GM12878 (cell line): Measurements from ENCODE around the gene HBP1.

ENCODE experiments used
- ATF7 ChIP-seq: fragments of 450-650 bp; IDR thresholded peaks from 2 replicates; pipeline ENCODE4 v1.6.1; 2016; ENCODE audit warnings: low read depth, mild to moderate bottlenecking
- CEBPB ChIP-seq, 2 experiments: fragments of 150-350 bp in 1 of 2; IDR thresholded peaks; 2 replicates each; pipeline ENCODE4 v1.6.1; 2012 to 2014; ENCODE audit warnings: low read depth in 2 of 2, low read length in 2 of 2, borderline replicate concordance in 1 of 2, inconsistent platforms in 1 of 2
- EP300 ChIP-seq, 2 experiments: fragments of 150-350 bp in 1 of 2; IDR thresholded peaks; 2 replicates each; pipeline ENCODE4 v1.6.1; 2011 to 2012; ENCODE audit warnings: low read depth in 2 of 2, low read length in 2 of 2, borderline replicate concordance in 1 of 2, improper control_type of control experiment in 1 of 2, inconsistent platforms in 1 of 2; ENCODE audit not compliant: control insufficient read depth in 1 of 2
- MEF2B ChIP-seq: fragments of 450-650 bp; IDR thresholded peaks from 2 replicates; pipeline ENCODE4 v1.6.1; 2018; ENCODE audit warnings: mild to moderate bottlenecking, moderate library complexity; ENCODE audit not compliant: partially characterized antibody, poor library complexity, severe bottlenecking
- POLR2A ChIP-seq: IDR thresholded peaks from 2 replicates; pipeline ENCODE4 v1.6.1; 2011; ENCODE audit warnings: low read depth, mild to moderate bottlenecking, low read length
- POLR2AphosphoS5 ChIP-seq: IDR thresholded peaks from 2 replicates; pipeline ENCODE4 v1.6.1; 2011; ENCODE audit warnings: mild to moderate bottlenecking, low read length, inconsistent platforms
- SMC3 ChIP-seq: IDR thresholded peaks from 2 replicates; pipeline ENCODE4 v1.6.1; 2011; ENCODE audit warnings: low read length, improper control_type of control experiment, borderline replicate concordance
- SREBF2 ChIP-seq: IDR thresholded peaks from 2 replicates; pipeline ENCODE4 v1.6.1; 2012; ENCODE audit warnings: mild to moderate bottlenecking, low read length
- TCF12 ChIP-seq: IDR thresholded peaks from 2 replicates; pipeline ENCODE4 v1.6.1; 2011; ENCODE audit warnings: low read depth, mild to moderate bottlenecking, low read length
- YY1 ChIP-seq: IDR thresholded peaks from 2 replicates; pipeline ENCODE4 v1.6.1; 2011; ENCODE audit warnings: low read depth, mild to moderate bottlenecking, low read length
- TF ChIP-seq, protein P1 (sequence below): IDR thresholded peaks from 2 replicates; pipeline ENCODE4 v1.6.1; 2012; ENCODE audit warnings: low read depth, low read length, improper control_type of control experiment
- TF ChIP-seq, protein P2 (sequence below), 3 experiments: IDR thresholded peaks in 2 of 3; conservative IDR thresholded peaks in 1 of 3; 2 replicates each; pipeline ENCODE4 v1.5.1; 2011; ENCODE audit warnings: low read depth in 3 of 3, low read length in 3 of 3, mild to moderate bottlenecking in 3 of 3, control low read depth in 2 of 3, moderate library complexity in 2 of 3, inconsistent platforms in 1 of 3, mixed read lengths in 1 of 3; ENCODE audit not compliant: control insufficient read depth in 2 of 3, insufficient read depth in 1 of 3; ENCODE audit errors: extremely low read depth in 1 of 3

DNA sequence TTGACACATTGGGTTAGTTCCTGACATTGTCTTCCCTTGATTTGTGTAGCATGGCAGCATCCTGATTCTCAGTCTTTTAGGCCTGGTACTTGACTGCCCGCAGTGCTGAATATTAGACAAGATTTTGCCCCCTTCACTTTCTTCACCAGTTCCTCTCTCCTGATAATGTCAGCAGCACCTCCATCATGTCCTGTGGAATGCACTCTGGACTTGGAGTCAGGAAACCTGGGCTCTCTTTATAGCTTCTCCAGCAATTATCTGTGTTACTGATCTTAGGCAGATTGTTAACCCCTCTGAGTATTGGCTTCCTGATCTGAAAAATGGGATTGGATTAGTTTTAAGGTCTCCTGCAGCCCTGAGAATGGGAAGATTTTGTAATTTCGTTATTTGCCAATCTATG, 19.0 kb downstream of the HBP1 start:
- TF ChIP-seq POLR2A (no peak), TCF12 (no peak), CEBPB (IDR thresholded peaks at IDR 0.05; ENCODE audit: borderline replicate concordance in 1 of 2, low read depth in 2 of 2, low read length in 2 of 2) (no peak), ATF7 (no peak), SMC3 (no peak), SREBF2 (no peak), MEF2B (no peak), POLR2AphosphoS5 (no peak), YY1 (no peak), EP300 (IDR thresholded peaks at IDR 0.05; ENCODE audit: borderline replicate concordance in 1 of 2, control insufficient read depth in 1 of 2, low read depth in 2 of 2, low read length in 2 of 2) (no peak)
- TF ChIP-seq, protein P1, sequence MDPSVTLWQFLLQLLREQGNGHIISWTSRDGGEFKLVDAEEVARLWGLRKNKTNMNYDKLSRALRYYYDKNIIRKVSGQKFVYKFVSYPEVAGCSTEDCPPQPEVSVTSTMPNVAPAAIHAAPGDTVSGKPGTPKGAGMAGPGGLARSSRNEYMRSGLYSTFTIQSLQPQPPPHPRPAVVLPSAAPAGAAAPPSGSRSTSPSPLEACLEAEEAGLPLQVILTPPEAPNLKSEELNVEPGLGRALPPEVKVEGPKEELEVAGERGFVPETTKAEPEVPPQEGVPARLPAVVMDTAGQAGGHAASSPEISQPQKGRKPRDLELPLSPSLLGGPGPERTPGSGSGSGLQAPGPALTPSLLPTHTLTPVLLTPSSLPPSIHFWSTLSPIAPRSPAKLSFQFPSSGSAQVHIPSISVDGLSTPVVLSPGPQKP = no peak
- TF ChIP-seq, protein P2, sequence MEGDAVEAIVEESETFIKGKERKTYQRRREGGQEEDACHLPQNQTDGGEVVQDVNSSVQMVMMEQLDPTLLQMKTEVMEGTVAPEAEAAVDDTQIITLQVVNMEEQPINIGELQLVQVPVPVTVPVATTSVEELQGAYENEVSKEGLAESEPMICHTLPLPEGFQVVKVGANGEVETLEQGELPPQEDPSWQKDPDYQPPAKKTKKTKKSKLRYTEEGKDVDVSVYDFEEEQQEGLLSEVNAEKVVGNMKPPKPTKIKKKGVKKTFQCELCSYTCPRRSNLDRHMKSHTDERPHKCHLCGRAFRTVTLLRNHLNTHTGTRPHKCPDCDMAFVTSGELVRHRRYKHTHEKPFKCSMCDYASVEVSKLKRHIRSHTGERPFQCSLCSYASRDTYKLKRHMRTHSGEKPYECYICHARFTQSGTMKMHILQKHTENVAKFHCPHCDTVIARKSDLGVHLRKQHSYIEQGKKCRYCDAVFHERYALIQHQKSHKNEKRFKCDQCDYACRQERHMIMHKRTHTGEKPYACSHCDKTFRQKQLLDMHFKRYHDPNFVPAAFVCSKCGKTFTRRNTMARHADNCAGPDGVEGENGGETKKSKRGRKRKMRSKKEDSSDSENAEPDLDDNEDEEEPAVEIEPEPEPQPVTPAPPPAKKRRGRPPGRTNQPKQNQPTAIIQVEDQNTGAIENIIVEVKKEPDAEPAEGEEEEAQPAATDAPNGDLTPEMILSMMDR (IDR thresholded peaks at IDR 0.05 in 2 of 3, conservative IDR thresholded peaks at IDR 0.05 in 1 of 3; ENCODE audit: control insufficient read depth in 2 of 3, extremely low read depth in 1 of 3, insufficient read depth in 1 of 3, low read depth in 3 of 3, low read length in 3 of 3) = no peak
